Astrocyte (in vitro differentiated cells and primary cell): ENCODE data around the gene ACTR5. TPM values are rescaled to one million over a fixed set of nuclear protein-coding genes. Genes with fewer than 3 reads are reported as not detected.

Source experiments
- DNase-seq: peaks from one replicate; pipeline ENCODE4 v3.0.0-alpha.2; 2010; ENCODE audit warnings: low read depth
- FAIRE-seq: peaks from 2 replicates; lab custom pipeline; 2011; peaks lifted over from hg19 to GRCh38; lab: Jason Lieb, UNC
- H2AFZ ChIP-seq: 2 replicates; pipeline ENCODE4 v1.6.0; 2012; ENCODE audit warnings: low read depth, low read length, inconsistent platforms
- H3K27ac ChIP-seq: 2 replicates; pipeline ENCODE4 v1.5.1; 2011; ENCODE audit warnings: low read depth, low read length, inconsistent platforms
- H3K27me3 ChIP-seq: 2 replicates; pipeline ENCODE4 v1.6.0; 2011; ENCODE audit warnings: low read length, inconsistent platforms; ENCODE audit not compliant: insufficient read depth
- H3K36me3 ChIP-seq: 2 replicates; pipeline ENCODE4 v1.5.1; 2011; ENCODE audit warnings: low read length, inconsistent platforms; ENCODE audit not compliant: insufficient read depth
- H3K4me1 ChIP-seq: 2 replicates; pipeline ENCODE4 v1.5.1; 2011; ENCODE audit warnings: low read length, inconsistent platforms; ENCODE audit not compliant: insufficient read depth
- H3K4me2 ChIP-seq: 2 replicates; pipeline ENCODE4 v1.6.0; 2012; ENCODE audit warnings: low read length, inconsistent platforms
- H3K4me3 ChIP-seq: 2 replicates; pipeline ENCODE4 v1.5.1; 2011; ENCODE audit warnings: low read depth, mild to moderate bottlenecking, low read length, inconsistent platforms; ENCODE audit not compliant: insufficient read depth
- H3K79me2 ChIP-seq: 2 replicates; pipeline ENCODE4 v1.6.0; 2012; ENCODE audit warnings: mild to moderate bottlenecking, low read length, inconsistent platforms; ENCODE audit not compliant: insufficient read depth
- H3K9ac ChIP-seq: 2 replicates; pipeline ENCODE4 v1.6.0; 2012; ENCODE audit warnings: mild to moderate bottlenecking, low read length, inconsistent platforms
- H3K9me3 ChIP-seq: 2 replicates; pipeline ENCODE4 v1.5.1; 2012; ENCODE audit warnings: low read depth, mild to moderate bottlenecking, low read length, inconsistent platforms; ENCODE audit not compliant: insufficient read depth
- H4K20me1 ChIP-seq: 2 replicates; pipeline ENCODE4 v1.6.0; 2012; ENCODE audit warnings: low read length, inconsistent platforms; ENCODE audit not compliant: insufficient read depth
- H3K27ac Mint-ChIP-seq: one replicate; pipeline ENCODE4 v1.8.0; 2021; ENCODE audit warnings: mild to moderate bottlenecking, mixed read lengths; ENCODE audit not compliant: unreplicated experiment
- H3K27me3 Mint-ChIP-seq: one replicate; pipeline ENCODE4 v1.8.0; 2021; ENCODE audit warnings: low read depth, mixed read lengths; ENCODE audit not compliant: unreplicated experiment
- H3K36me3 Mint-ChIP-seq: one replicate; pipeline ENCODE4 v1.8.0; 2021; ENCODE audit warnings: low read depth, mixed read lengths; ENCODE audit not compliant: unreplicated experiment
- H3K4me1 Mint-ChIP-seq: one replicate; pipeline ENCODE4 v1.8.0; 2021; ENCODE audit warnings: low read depth, mixed read lengths; ENCODE audit not compliant: unreplicated experiment
- H3K4me3 Mint-ChIP-seq: one replicate; pipeline ENCODE4 v1.8.0; 2021; ENCODE audit warnings: mild to moderate bottlenecking, moderate library complexity, mixed read lengths; ENCODE audit not compliant: unreplicated experiment
- H3K9me3 Mint-ChIP-seq: one replicate; pipeline ENCODE4 v1.8.0; 2021; ENCODE audit warnings: mild to moderate bottlenecking, mixed read lengths; ENCODE audit not compliant: unreplicated experiment
- EZH2 ChIP-seq: IDR thresholded peaks from 2 replicates; pipeline ENCODE4 v1.6.1; 2012; ENCODE audit warnings: mild to moderate bottlenecking, low read length, inconsistent platforms; ENCODE audit not compliant: insufficient read depth
- total RNA-seq: library from RNA; stranded (reverse); gene quantifications from 2 replicates; pipeline ENCODE4 v1.2.1, GENCODE V29; 2021
- TF ChIP-seq, protein P1 (sequence below): IDR thresholded peaks from 2 replicates; pipeline ENCODE4 v1.5.1; 2011; ENCODE audit warnings: low read depth, mild to moderate bottlenecking, inconsistent platforms, low read length, moderate library complexity; ENCODE audit not compliant: insufficient read depth

Gene ACTR5
- total RNA-seq, 1 donor from 2014 or later = 4.0 TPM

DNA sequence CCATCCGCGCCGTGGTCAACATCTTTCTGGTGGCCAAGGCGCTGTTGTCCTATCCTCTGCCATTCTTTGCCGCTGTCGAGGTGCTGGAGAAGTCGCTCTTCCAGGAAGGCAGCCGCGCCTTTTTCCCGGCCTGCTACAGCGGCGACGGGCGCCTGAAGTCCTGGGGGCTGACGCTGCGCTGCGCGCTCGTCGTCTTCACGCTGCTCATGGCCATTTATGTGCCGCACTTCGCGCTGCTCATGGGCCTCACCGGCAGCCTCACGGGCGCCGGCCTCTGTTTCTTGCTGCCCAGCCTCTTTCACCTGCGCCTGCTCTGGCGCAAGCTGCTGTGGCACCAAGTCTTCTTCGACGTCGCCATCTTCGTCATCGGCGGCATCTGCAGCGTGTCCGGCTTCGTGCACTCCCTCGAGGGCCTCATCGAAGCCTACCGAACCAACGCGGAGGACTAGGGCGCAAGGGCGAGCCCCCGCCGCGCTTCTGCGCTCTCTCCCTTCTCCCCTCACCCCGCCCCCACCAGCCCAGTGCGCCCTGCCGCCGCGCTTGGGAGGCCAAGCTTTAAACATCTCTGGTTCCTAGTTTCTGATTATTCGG lies 20.0 kb upstream of the ACTR5 start:
- H3K27me3 Mint-ChIP-seq = peaks cover 82% of the 10 kb centered on the region
- H3K27ac ChIP-seq = no peak overlapping the region
- H3K9ac ChIP-seq = no peak overlapping the region
- no peak overlapping the region for H3K4me3 Mint-ChIP-seq
- H2AFZ ChIP-seq = no peak overlapping the region
- H3K27me3 ChIP-seq = peaks cover 92% of the 10 kb centered on the region
- H3K36me3 Mint-ChIP-seq = peaks cover 5% of the 10 kb centered on the region
- peak; percentile 18 for TF ChIP-seq EZH2
- TF ChIP-seq, protein P1, sequence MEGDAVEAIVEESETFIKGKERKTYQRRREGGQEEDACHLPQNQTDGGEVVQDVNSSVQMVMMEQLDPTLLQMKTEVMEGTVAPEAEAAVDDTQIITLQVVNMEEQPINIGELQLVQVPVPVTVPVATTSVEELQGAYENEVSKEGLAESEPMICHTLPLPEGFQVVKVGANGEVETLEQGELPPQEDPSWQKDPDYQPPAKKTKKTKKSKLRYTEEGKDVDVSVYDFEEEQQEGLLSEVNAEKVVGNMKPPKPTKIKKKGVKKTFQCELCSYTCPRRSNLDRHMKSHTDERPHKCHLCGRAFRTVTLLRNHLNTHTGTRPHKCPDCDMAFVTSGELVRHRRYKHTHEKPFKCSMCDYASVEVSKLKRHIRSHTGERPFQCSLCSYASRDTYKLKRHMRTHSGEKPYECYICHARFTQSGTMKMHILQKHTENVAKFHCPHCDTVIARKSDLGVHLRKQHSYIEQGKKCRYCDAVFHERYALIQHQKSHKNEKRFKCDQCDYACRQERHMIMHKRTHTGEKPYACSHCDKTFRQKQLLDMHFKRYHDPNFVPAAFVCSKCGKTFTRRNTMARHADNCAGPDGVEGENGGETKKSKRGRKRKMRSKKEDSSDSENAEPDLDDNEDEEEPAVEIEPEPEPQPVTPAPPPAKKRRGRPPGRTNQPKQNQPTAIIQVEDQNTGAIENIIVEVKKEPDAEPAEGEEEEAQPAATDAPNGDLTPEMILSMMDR = no peak
- FAIRE-seq (no peak), DNase-seq (no peak)
- H3K4me1 Mint-ChIP-seq = peaks cover 2% of the 10 kb centered on the region
- no peaks in the 10 kb centered on the region for H3K36me3 ChIP-seq
- peaks cover 3% of the 10 kb centered on the region for H3K4me1 ChIP-seq
- H3K9me3 Mint-ChIP-seq = peaks cover 42% of the 10 kb centered on the region
- H3K4me3 ChIP-seq = no peak overlapping the region
- no peaks in the 10 kb centered on the region for H3K79me2 ChIP-seq
- peak overlapping the region; percentile 83 for H3K27ac Mint-ChIP-seq
- peaks cover 12% of the 10 kb centered on the region for H4K20me1 ChIP-seq
- no peak overlapping the region for H3K4me2 ChIP-seq
- peaks cover 9% of the 10 kb centered on the region for H3K9me3 ChIP-seq

GRCh38 chr20:38728911-38729642 lies 19.2 kb upstream of the ACTR5 start:
- Mint-ChIP-seq H3K27ac (peak overlapping the region; percentile 70), H3K36me3 (peaks cover 5% of the 10 kb centered on the region), H3K9me3 (peaks cover 40% of the 10 kb centered on the region), H3K27me3 (peaks cover 86% of the 10 kb centered on the region), H3K4me1 (no peaks in the 10 kb centered on the region), H3K4me3 (no peak overlapping the region)
- no peak for FAIRE-seq
- Histone ChIP-seq H3K27ac (no peak overlapping the region), H3K79me2 (no peaks in the 10 kb centered on the region), H3K36me3 (no peaks in the 10 kb centered on the region), H3K4me1 (peaks cover 3% of the 10 kb centered on the region), H4K20me1 (peaks cover 12% of the 10 kb centered on the region), H3K9ac (no peak overlapping the region), H3K4me3 (no peak overlapping the region), H2AFZ (no peak overlapping the region), H3K27me3 (peaks cover 95% of the 10 kb centered on the region), H3K4me2 (no peak overlapping the region), H3K9me3 (peaks cover 9% of the 10 kb centered on the region)
- DNase-seq = no peak
- TF ChIP-seq EZH2 = peak; percentile 80
- TF ChIP-seq, protein P1 = no peak

- H3K9me3 Mint-ChIP-seq = peaks cover 44% of the 10 kb centered on the region
- Histone ChIP-seq H3K27me3 (peaks cover 97% of the 10 kb centered on the region), H3K27ac (no peak overlapping the region), H2AFZ (no peak overlapping the region), H3K4me3 (no peak overlapping the region), H3K9ac (no peak overlapping the region), H3K9me3 (peaks cover 9% of the 10 kb centered on the region), H3K4me2 (no peak overlapping the region), H3K4me1 (peaks cover 3% of the 10 kb centered on the region), H3K79me2 (no peaks in the 10 kb centered on the region), H3K36me3 (no peaks in the 10 kb centered on the region), H4K20me1 (peaks cover 12% of the 10 kb centered on the region)
- H3K27me3 Mint-ChIP-seq = peaks cover 90% of the 10 kb centered on the region
- peak overlapping the region; percentile 70 for H3K27ac Mint-ChIP-seq
- no peak overlapping the region for H3K4me3 Mint-ChIP-seq
- FAIRE-seq (no peak), DNase-seq (no peak)
- TF ChIP-seq, protein P1 = no peak
- no peak for TF ChIP-seq EZH2
- H3K4me1 Mint-ChIP-seq = no peaks in the 10 kb centered on the region
- H3K36me3 Mint-ChIP-seq = peaks cover 5% of the 10 kb centered on the region
These were observed 18.5 kb upstream of the ACTR5 start for GRCh38 chr20:38729767-38730166.
